IMR-90 (cell line): Measurements from ENCODE around the gene MEIS3.

ENCODE experiments used
- CEBPB ChIP-seq: IDR thresholded peaks from 2 replicates; pipeline ENCODE4 v1.6.1; 2012; ENCODE audit warnings: low read depth, low read length, improper control_type of control experiment
- CHD1 ChIP-seq: IDR thresholded peaks from 2 replicates; pipeline ENCODE4 v1.6.1; 2012; ENCODE audit warnings: low read depth, low read length, improper control_type of control experiment
- FOS ChIP-seq: fragments of 150-350 bp; IDR thresholded peaks from 2 replicates; pipeline ENCODE4 v1.6.1; 2016; ENCODE audit warnings: low read depth, low read length
- MAFK ChIP-seq: IDR thresholded peaks from 2 replicates; pipeline ENCODE4 v1.6.1; 2012; ENCODE audit warnings: low read depth, low read length, improper control_type of control experiment
- MAZ ChIP-seq: IDR thresholded peaks from 2 replicates; pipeline ENCODE4 v1.6.1; 2012; ENCODE audit warnings: low read depth, mild to moderate bottlenecking, low read length, improper control_type of control experiment, moderate library complexity, borderline replicate concordance
- NFE2L2 ChIP-seq: fragments of 150-350 bp; IDR thresholded peaks from 2 replicates; pipeline ENCODE4 v1.6.1; 2016; ENCODE audit warnings: low read depth, mild to moderate bottlenecking, low read length
- POLR2A ChIP-seq: IDR thresholded peaks from 2 replicates; pipeline ENCODE4 v1.6.1; 2012; ENCODE audit warnings: mild to moderate bottlenecking, low read depth, low read length
- RAD21 ChIP-seq: IDR thresholded peaks from 2 replicates; pipeline ENCODE4 v1.6.1; 2012; ENCODE audit warnings: low read length, improper control_type of control experiment
- RCOR1 ChIP-seq: IDR thresholded peaks from 2 replicates; pipeline ENCODE4 v1.6.1; 2012; ENCODE audit warnings: mild to moderate bottlenecking, low read length, improper control_type of control experiment; ENCODE audit not compliant: insufficient replicate concordance
- RFX5 ChIP-seq: IDR thresholded peaks from 2 replicates; pipeline ENCODE4 v1.8.0; 2012; ENCODE audit warnings: low read depth, mild to moderate bottlenecking, low read length, moderate library complexity
- TF ChIP-seq, protein P1 (sequence below): conservative IDR thresholded peaks from 2 replicates; pipeline ENCODE4 v1.5.1; 2012; ENCODE audit warnings: mild to moderate bottlenecking, low read depth, low read length, improper control_type of control experiment
- TF ChIP-seq, protein P2 (sequence below): fragments of 150-350 bp; IDR thresholded peaks from 2 replicates; pipeline ENCODE4 v1.6.1; 2017; ENCODE audit warnings: mild to moderate bottlenecking, antibody characterized with exemption, low read length, low read depth

- TF ChIP-seq RAD21 (no peak), POLR2A (no peak), MAZ (no peak), CEBPB (no peak), MAFK (no peak), NFE2L2 (no peak), RFX5 (no peak), RCOR1 (no peak), FOS (no peak), CHD1 (no peak)
- TF ChIP-seq, protein P1, sequence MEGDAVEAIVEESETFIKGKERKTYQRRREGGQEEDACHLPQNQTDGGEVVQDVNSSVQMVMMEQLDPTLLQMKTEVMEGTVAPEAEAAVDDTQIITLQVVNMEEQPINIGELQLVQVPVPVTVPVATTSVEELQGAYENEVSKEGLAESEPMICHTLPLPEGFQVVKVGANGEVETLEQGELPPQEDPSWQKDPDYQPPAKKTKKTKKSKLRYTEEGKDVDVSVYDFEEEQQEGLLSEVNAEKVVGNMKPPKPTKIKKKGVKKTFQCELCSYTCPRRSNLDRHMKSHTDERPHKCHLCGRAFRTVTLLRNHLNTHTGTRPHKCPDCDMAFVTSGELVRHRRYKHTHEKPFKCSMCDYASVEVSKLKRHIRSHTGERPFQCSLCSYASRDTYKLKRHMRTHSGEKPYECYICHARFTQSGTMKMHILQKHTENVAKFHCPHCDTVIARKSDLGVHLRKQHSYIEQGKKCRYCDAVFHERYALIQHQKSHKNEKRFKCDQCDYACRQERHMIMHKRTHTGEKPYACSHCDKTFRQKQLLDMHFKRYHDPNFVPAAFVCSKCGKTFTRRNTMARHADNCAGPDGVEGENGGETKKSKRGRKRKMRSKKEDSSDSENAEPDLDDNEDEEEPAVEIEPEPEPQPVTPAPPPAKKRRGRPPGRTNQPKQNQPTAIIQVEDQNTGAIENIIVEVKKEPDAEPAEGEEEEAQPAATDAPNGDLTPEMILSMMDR = no peak
- TF ChIP-seq, protein P2, sequence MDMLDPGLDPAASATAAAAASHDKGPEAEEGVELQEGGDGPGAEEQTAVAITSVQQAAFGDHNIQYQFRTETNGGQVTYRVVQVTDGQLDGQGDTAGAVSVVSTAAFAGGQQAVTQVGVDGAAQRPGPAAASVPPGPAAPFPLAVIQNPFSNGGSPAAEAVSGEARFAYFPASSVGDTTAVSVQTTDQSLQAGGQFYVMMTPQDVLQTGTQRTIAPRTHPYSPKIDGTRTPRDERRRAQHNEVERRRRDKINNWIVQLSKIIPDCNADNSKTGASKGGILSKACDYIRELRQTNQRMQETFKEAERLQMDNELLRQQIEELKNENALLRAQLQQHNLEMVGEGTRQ = no peak
These were observed 31.2 kb upstream of the MEIS3 start for GRCh38 chr19:47450478-47450877.
